Measurements from ENCODE around the gene ARL14EPL.

DNA sequence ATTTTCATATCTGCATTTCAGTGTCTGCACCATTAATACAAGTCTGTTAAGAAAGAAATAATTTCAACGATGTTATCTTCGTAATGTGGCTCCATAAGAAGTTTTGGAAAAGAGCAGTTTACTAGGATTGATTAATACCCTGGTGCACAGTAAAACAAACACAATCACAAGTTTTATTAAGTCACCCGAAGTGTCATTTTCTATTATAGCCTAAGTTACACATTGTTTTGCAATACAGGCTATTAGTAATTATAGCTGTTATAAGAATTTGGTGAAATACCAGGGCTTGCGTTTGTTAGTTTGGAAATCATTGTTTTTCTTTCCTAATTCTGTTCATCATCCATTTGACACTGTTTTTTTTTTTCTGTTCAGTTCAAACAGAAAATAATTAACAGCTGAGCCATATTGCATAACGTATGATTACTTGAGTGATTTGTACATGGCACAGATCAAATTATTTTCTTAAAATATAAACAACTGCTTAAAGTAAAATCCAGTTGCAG lies 39.4 kb upstream of the ARL14EPL start:
- TF ChIP-seq, protein P1, sequence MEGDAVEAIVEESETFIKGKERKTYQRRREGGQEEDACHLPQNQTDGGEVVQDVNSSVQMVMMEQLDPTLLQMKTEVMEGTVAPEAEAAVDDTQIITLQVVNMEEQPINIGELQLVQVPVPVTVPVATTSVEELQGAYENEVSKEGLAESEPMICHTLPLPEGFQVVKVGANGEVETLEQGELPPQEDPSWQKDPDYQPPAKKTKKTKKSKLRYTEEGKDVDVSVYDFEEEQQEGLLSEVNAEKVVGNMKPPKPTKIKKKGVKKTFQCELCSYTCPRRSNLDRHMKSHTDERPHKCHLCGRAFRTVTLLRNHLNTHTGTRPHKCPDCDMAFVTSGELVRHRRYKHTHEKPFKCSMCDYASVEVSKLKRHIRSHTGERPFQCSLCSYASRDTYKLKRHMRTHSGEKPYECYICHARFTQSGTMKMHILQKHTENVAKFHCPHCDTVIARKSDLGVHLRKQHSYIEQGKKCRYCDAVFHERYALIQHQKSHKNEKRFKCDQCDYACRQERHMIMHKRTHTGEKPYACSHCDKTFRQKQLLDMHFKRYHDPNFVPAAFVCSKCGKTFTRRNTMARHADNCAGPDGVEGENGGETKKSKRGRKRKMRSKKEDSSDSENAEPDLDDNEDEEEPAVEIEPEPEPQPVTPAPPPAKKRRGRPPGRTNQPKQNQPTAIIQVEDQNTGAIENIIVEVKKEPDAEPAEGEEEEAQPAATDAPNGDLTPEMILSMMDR (conservative IDR thresholded peaks at IDR 0.05 in 1 of 2, IDR thresholded peaks at IDR 0.05 in 1 of 2; ENCODE audit: low read depth in 1 of 2, low read length in 2 of 2): no peak
- TF ChIP-seq EZH2 (IDR thresholded peaks at IDR 0.05; ENCODE audit: low read length, missing control alignments): no peak

Data from fibroblast of lung (primary cell).